Sigmoid colon (tissue), 3 donors: Measurements from ENCODE around the gene SAMD10.

ENCODE experiments used
- POLR2A ChIP-seq, 2 donors: fragments of 450-650 bp; IDR thresholded peaks; one replicate each; pipeline ENCODE4 v1.6.1; 2016; ENCODE audit warnings: antibody characterized with exemption in 2 of 2, mild to moderate bottlenecking in 2 of 2, moderate library complexity in 2 of 2
- TF ChIP-seq, protein P1 (sequence below), 4 experiments: fragments of 450-650 bp in 3 of 4; fragments of 200-600 bp in 1 of 4; IDR thresholded peaks; one replicate each; pipeline ENCODE4 v1.5.1; 2016 to 2019; ENCODE audit warnings: antibody characterized with exemption in 4 of 4, mild to moderate bottlenecking in 3 of 4, moderate library complexity in 2 of 4

DNA sequence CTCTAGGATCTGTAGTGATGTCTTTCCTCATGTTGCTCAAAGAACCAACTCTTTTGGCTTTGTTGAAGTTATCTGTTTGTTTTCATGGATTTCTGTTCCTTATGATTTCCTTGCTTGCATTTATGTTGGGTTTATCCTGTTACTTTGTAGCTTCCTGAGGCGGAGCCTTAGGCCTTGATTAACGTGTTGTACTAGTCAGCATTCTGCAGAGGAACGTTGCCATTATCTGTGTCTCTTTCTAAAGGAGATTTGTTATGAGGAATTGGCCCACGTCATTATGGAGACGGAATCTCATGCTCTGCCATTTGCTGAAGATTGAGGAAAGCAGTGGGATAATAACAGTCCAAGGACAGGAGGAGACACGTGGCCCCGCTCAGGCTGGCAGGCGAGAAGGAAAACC is 53.1 kb downstream of the SAMD10 start:
- TF ChIP-seq, protein P1, sequence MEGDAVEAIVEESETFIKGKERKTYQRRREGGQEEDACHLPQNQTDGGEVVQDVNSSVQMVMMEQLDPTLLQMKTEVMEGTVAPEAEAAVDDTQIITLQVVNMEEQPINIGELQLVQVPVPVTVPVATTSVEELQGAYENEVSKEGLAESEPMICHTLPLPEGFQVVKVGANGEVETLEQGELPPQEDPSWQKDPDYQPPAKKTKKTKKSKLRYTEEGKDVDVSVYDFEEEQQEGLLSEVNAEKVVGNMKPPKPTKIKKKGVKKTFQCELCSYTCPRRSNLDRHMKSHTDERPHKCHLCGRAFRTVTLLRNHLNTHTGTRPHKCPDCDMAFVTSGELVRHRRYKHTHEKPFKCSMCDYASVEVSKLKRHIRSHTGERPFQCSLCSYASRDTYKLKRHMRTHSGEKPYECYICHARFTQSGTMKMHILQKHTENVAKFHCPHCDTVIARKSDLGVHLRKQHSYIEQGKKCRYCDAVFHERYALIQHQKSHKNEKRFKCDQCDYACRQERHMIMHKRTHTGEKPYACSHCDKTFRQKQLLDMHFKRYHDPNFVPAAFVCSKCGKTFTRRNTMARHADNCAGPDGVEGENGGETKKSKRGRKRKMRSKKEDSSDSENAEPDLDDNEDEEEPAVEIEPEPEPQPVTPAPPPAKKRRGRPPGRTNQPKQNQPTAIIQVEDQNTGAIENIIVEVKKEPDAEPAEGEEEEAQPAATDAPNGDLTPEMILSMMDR (IDR thresholded peaks at IDR 0.05), result no peak
- no peak for TF ChIP-seq POLR2A (IDR thresholded peaks at IDR 0.05)
